CD4-positive, alpha-beta T cell treated with Interleukin-10 for 1 hour (primary cell): ENCODE data around the gene MYH7.
"Not testable (repeated sequence)": the region's sequence is repeated elsewhere in the genome, so short reads cannot be mapped to it uniquely, and the experiment has no call there.

ENCODE experiments used
- DNase-seq: peaks from one replicate; pipeline ENCODE4 v3.0.0-alpha.2; 2020

The MYH7 gene

DNA sequence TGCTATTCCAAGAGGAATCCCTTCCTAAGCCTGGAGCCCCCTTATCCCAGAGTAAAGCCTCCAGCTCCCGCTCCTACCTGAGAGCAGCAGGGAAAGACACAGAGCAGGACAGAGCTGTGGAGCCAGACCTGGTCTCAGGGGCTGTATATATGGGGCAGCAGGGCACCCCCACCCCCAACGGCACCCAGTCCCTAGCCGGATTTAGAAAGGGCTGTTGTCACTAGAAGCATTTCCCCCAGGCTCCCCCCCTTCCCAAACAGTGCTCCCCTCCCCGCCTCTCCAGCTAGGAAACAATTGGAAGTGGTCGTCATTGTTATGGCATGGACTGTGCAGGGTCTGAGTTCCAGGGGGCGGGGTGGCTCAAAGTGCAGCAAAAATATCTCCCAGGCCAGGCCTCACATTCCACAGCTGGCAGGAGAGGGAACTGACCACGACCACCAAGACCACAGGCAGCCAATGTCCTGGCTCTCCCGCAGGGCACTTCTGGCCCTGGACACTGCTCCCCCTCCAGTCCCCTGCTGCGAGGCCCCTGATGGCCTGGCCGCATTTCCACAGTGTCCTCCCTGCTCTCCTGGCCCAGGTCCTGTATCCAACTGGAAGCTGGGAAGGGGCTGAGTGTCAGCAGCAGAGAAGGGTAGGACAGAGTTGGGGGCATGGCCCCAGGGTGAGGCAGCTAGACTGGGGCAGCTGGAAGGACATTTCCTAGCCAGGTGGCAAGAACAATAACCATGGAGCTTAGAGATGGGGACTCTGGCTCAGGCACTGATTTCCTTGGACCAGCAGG, at the start of gene MYH7:
MYH7 (minus strand) TSS at position 118 of the 784 bp plus-strand sequence. CDS start 1,928 bp downstream, outside the sequence.
- DNase-seq, result no peak

GRCh38 chr14:23483236-23483854, 47.9 kb upstream of the MYH7 start:
- DNase-seq, result no peak

GRCh38 chr14:23482823-23483148, 47.3 kb upstream of the MYH7 start:
- DNase-seq, result no peak

- DNase-seq, result no peak
Measured at GRCh38 chr14:23481979-23482822, 46.7 kb upstream of the MYH7 start.

- DNase-seq, result no peak
Measured at GRCh38 chr14:23481362-23481970, 46.0 kb upstream of the MYH7 start.

DNA sequence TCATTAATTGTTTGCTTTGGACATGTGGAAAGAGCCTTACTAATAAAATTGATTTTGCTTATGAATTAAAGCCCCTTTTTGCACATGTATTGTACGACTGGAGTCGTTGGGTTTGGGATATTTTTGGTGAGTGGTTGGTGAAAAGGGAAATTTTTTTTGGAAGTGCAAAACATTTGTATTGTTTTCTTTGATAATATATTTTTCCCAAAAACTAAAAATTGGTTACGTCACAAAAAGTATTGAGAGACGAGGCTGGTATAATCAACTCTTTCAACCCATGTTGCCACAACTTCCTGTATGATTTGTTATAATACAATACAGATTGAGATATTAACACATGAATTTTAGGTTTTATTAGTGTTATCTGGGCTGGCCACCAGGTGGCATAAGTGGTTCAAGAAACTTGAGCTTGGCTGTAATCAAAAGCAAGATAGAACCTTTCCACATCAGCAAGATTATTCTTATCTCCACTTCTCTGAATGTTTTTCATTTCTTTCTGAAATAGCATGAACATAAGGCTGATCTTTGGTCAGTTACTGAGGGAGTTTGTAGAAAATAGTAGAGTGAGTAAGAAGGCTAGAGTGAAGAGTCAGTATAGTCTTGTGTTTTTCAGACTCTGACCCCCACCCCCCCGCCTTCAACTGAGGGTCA, 42.8 kb upstream of the MYH7 start:
- peak; percentile 82 for DNase-seq

DNA sequence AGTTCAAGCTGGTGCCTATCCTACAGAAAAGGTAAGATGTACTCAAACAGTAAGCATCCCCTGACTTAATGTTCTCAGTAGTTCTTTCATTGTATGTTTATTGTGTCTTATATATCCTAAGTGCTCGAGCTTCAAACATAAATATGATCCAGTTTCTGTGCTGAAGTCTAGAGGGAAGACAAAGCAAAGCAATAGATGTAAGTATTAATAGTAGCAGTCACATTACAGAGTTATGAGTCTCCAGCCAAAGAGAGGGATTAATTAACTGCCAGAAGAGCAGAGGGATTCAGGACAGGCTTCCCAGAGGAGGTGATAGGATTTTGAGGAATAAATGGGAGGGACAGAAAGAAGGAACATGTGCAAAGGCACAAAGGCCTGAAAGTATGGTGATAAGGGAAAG, 35.5 kb upstream of the MYH7 start:
- DNase-seq, result no peak

DNA sequence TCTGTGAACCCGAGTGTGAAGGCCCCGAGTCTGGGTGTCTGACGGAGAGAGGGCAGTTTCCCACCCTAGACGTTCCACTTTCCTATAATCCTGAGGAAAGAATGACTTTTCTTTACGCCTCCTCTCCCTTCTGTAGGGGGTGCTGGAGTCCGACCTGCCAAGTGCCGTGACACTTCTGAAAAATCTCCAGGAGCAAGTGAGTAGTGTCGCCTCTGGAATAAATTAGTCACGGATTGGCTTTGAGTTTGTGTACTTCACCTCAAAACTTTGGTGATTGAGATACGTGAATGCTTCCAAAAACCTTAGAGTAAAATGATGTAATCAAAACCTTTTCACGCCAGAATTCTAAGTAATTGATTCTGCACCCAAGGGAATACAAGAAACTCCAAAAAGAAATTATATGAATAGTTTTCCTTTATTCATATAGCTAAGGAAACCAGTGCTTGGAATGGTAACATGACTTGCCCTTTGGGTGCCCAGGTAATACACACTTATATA, 34.5 kb upstream of the MYH7 start:
- no peak for DNase-seq

- DNase-seq, result peak; percentile 99
Measured at GRCh38 chr14:23469127-23469905, 33.9 kb upstream of the MYH7 start, which contains the start of gene NGDN. TSS of gene NGDN (plus strand) at chr14:23469703. CDS start at chr14:23469716, 13 bp downstream.

DNA sequence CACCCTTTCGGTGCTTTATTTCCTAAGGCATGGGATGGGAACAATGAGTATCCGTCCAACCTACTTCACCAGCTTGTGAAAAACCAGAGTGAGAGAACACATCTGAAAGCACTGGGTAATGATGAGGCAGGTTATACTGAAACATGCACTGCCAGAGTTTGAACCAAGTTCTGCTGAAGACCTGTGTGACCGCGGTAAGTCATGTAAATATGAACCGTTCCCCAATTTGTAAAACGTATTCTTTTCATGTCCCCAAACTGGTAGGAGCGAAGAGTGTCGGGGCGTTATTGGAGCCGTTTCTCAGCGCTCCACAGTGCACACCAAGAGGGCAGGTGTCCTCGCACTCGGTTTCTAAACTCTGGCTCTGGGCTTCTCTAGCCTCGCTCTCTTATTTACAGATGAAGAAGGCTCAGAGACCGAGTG, 33.3 kb upstream of the MYH7 start:
- no peak for DNase-seq

DNA sequence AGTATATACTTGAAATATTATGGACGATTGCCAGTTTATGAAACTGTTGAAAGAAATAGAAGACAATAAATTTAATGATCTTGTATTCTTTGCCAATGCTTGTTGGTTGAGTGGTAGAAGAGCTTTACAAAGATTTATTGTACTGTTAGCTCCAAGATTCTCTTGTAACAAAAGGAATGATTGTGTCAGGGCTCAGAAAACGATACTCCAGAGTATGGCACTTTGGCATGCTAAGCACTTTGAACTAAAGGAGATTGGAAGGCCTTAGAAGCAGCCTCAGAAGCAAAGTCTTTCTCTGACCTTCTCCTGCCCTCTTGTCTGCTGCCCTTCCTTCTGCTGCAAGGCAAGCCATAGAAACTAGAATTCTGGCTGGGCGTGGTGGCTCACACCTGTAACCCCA, 29.8 kb upstream of the MYH7 start:
- no peak for DNase-seq

GRCh38 chr14:23464700-23465099, 29.2 kb upstream of the MYH7 start:
- no peak for DNase-seq

DNA sequence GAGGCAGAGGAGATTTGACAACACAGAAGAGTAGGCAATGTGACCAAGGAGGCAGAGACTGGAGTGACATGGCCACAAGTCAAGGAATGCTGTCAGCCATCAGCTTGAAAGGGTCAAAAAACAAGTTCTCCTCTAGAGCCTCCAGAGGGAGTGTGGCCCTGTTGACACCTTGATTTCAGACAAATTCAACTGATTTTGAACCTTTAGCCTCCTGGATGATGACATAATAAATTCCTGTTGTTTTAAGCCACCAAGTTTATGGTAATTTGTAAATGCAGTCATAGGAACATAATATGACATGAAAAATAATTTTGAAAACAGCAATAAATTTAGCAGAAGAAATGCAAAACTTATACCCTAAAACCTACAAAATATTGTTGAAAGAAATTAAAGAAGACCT, 25.5 kb upstream of the MYH7 start:
- no peak for DNase-seq

- no peak for DNase-seq
Measured at GRCh38 chr14:23457587-23458445, 22.4 kb upstream of the MYH7 start.

DNA sequence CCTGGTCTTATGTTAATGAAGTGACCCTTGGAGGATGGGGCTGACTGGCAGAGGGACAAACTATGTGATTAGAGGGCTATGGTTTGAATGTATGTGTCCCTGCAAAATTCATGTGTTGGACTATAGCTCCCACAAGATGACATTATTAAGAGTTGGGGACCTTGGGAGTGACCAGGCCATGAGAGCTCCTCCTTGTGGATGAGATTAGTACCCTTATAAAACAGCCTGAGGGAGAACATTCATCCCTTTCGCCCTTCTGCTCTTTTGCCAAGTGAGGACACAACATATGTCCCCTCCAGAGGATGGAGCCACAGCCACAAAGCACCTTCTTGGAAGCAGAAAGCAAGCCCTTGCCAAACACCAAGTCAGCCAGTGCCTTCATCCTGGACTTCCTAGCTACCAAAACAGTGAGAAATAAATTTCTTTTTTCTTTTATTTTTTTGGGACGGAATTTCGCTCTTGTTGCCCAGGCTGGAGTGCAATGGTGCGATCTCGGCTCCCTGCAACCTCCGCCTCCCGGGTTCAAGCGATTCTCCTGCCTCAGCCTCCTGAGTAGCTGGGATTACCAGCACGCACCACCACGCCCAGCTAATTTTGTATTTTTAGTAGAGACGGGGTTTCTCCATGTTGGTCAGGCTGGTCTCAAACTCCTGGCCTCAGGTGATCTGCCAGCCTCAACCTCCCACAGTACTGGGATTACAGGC, 21.6 kb upstream of the MYH7 start:
- DNase-seq, result not testable (repeated sequence)

DNA sequence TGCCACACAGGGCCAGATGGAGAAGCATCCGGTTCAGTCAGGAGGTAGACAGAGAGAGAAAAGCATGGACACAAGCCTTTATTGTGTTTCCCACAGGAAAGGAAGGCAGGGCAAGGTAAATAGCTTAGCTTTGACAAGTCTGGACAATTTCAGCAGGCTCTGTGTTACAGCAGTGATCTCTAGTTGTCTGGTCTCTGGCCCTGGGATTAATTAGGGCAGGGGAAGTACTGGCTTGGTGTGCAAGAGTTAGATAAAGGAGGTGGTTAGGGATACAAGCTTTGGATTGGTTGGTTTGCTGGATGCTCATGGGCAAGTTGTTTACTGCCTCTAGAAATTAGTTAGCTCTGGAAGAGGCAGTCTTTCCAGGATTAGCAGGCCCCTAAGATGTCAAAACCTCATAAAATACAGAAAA, 19.0 kb upstream of the MYH7 start:
- DNase-seq, result no peak

GRCh38 chr14:23452237-23452636, 16.8 kb upstream of the MYH7 start:
- DNase-seq, result no peak

GRCh38 chr14:23450379-23450778, 14.9 kb upstream of the MYH7 start:
- DNase-seq, result no peak

DNA sequence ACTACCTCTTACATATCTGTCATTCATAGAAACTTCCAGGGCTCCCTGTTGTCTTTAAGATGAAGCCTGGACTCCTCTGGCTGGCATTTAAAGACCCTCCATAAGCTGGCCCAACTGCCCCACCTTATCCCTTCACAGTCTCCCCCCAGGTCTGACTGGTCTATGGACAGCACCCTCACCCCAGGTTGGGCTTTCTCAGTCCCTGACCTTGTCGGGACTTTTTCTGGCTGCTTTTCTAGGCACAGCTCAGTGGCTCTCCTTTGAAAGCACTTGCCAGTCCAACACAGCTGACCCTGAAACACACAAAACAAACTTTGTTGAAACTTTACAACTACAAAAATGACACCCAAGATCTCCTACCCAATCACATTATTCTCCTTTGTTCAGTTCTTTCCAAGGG, 13.9 kb upstream of the MYH7 start:
- DNase-seq, result no peak
